Hepatocyte (in vitro differentiated cells): ENCODE results near the gene PARD3B.

Experiments used
- CTCF ChIP-seq: fragments of 200-600 bp; sonication (generic); IDR thresholded peaks from 2 replicates; pipeline ENCODE4 v1.5.1; 2016; ENCODE audit warnings: antibody characterized with exemption, mild to moderate bottlenecking; ENCODE audit not compliant: poor library complexity
- EZH2 ChIP-seq: fragments of 200-600 bp; sonication (generic); IDR thresholded peaks from 2 replicates; pipeline ENCODE4 v1.6.1; 2016; ENCODE audit warnings: antibody characterized with exemption, mild to moderate bottlenecking, borderline replicate concordance
- EZH2phosphoT487 ChIP-seq: fragments of 200-600 bp; sonication (generic); IDR thresholded peaks from one replicate; pipeline ENCODE4 v1.6.1; 2018; ENCODE audit warnings: antibody characterized with exemption, mild to moderate bottlenecking, low read depth, moderate library complexity; ENCODE audit not compliant: unreplicated experiment, severe bottlenecking

GRCh38 chr2:204717591-204717990 is 172.3 kb downstream of the PARD3B start:
- no peak for TF ChIP-seq CTCF
- TF ChIP-seq EZH2 = no peak
- TF ChIP-seq EZH2phosphoT487 = no peak
